Measurements from ENCODE around the gene RTN4. TPM values are rescaled to one million over a fixed set of nuclear protein-coding genes. Genes with fewer than 3 reads are reported as not detected.
A peak's percentile ranks its signal among the peaks of the same experiment; 100 is the strongest.

The RTN4 gene
- polyA plus RNA-seq, 1 donor (not counting 4 experiments of a cell fraction or from before 2014, with no cell fraction given): 406 TPM

DNA sequence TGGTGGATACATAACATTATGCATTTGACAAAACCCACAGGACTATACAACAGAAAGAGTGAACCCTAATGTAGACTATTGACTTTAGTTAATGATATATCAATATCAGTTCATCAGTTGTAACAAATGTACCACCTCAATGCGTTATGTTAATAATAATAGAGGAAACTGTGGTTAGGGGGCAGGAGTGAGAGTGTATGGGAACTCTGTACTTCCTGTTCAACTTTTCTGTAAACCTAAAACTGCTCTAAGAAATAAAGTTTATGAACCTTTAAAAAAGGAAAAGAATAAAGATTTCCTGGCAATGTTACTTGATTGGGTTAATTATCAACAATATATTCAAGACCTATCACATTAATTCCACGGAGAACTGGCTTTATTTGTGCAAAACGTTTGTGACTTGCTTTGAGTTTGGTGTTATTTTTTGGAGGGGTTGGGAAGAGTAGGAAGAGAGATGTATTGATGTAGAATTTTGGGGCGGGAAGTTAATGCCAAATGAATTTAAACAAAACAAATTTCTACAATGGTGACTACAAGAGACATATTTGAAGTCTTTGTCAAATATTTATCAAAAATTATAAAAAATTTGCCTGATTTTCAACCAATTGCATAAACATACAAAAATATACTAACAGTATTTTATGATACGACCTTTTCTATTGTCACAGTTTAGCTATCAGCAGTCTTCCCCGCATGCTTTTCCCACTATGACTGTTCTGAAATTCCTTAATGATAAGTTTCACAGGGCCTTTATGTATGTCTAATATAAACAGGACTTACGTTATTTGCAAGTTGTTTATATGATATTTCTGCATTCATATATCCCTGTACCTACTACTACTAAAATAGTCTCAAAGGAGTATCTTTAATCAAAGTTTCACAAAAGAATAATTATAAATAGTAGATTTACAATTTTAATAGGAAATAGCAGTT, 2.1 kb upstream of the RTN4 start:
- Histone ChIP-seq H2AFZ (ENCODE audit: control insufficient read depth, low read length) (peak overlapping the region; percentile 35), H3K27me3 (ENCODE audit: control insufficient read depth, extremely low read depth, insufficient read depth, low read length) (no peaks in the 10 kb centered on the region), H3K27ac (ENCODE audit: control insufficient read depth, insufficient read depth, low read length) (peak overlapping the region; percentile 88), H3K4me2 (ENCODE audit: control insufficient read depth, extremely low read depth, insufficient read depth, low read depth, low read length) (peak overlapping the region; percentile 82), H4K20me1 (ENCODE audit: control insufficient read depth, extremely low read depth, insufficient read depth, low read length) (peaks cover 12% of the 10 kb centered on the region), H3K4me3 (ENCODE audit: control insufficient read depth in 2 of 3, extremely low read depth in 1 of 3, insufficient read depth in 2 of 3, low read depth in 1 of 3, low read length in 3 of 3) (peak overlapping the region; percentile 32 to 80 (median 73)), H3K9me1 (ENCODE audit: control insufficient read depth, extremely low read depth, insufficient read depth, low read length) (no peaks in the 10 kb centered on the region), H3K9me3 (ENCODE audit: control insufficient read depth, low read depth, low read length) (no peaks in the 10 kb centered on the region), H3K4me1 (ENCODE audit: control insufficient read depth, extremely low read depth, insufficient read depth, low read length) (peaks cover 6% of the 10 kb centered on the region), H3K79me2 (ENCODE audit: control insufficient read depth, insufficient read depth, low read length) (peaks cover 30% of the 10 kb centered on the region), H3K9ac (ENCODE audit: control insufficient read depth, extremely low read depth, insufficient read depth, low read length) (peak overlapping the region; percentile 74), H3K36me3 (ENCODE audit: control insufficient read depth in 2 of 2, extremely low read depth in 1 of 2, insufficient read depth in 2 of 2, low read length in 2 of 2) (no peaks in the 10 kb centered on the region)
- dilution Hi-C loops (cut with MboI; ENCODE audit: extremely low pct_ligation_motif_present, low sequenced_read_pairs): no loop called here
- DNase-seq (ENCODE audit: low read depth, low spot score) (no peak), FAIRE-seq (no peak)
- TF ChIP-seq, protein P1, sequence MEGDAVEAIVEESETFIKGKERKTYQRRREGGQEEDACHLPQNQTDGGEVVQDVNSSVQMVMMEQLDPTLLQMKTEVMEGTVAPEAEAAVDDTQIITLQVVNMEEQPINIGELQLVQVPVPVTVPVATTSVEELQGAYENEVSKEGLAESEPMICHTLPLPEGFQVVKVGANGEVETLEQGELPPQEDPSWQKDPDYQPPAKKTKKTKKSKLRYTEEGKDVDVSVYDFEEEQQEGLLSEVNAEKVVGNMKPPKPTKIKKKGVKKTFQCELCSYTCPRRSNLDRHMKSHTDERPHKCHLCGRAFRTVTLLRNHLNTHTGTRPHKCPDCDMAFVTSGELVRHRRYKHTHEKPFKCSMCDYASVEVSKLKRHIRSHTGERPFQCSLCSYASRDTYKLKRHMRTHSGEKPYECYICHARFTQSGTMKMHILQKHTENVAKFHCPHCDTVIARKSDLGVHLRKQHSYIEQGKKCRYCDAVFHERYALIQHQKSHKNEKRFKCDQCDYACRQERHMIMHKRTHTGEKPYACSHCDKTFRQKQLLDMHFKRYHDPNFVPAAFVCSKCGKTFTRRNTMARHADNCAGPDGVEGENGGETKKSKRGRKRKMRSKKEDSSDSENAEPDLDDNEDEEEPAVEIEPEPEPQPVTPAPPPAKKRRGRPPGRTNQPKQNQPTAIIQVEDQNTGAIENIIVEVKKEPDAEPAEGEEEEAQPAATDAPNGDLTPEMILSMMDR (optimal IDR thresholded peaks at IDR 0.05 in 1 of 3, IDR thresholded peaks at IDR 0.05 in 1 of 3, conservative IDR thresholded peaks at IDR 0.05 in 1 of 3; ENCODE audit: extremely low read depth in 1 of 3, insufficient read depth in 2 of 3, low read length in 3 of 3): no peak
- no peak for TF ChIP-seq EZH2 (IDR thresholded peaks at IDR 0.05; ENCODE audit: low read length)

DNA sequence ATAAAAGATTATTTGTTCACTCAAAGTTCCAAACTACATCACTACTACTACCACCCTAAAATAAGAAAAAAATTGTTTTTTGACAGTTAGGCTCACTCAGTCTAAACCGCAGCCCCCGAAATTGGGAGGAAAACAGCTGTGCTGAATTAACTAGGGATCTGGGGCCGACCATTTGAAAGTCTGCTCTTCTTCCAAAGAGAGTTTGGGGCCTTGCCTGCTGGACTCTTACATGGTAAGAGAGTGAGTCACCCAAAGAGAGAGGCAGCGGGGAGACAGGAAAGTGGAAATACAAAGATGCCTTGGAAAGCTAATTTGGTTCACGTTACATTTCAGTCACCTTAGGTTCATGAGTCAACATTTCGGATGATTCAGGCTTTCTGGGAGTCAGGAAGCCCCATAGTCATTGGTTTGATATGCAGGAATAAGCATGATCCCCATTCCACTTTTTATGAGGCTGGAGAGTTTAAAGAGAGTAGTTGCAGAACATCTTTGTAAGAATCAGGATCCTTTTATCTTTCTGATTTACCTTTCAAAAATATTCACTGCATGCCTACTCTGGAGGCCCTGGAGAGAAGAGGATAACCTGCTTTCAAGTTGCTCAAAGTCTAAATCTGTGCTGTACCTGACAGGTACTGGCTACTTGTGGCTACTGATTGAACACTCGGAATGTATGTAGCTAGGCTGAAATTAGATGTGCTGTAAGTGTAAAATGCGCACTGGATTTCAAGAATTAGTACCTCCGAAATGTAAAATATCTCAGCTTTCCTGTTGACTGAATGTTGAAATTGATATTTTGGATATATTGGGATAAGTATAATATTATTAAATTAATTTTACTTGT, 995 bp upstream of the RTN4 start:
- dilution Hi-C loops (cut with MboI; ENCODE audit: extremely low pct_ligation_motif_present, low sequenced_read_pairs): no loop called here
- no peaks in the 10 kb centered on the region for H3K9me1 ChIP-seq (ENCODE audit: control insufficient read depth, extremely low read depth, insufficient read depth, low read length)
- H3K79me2 ChIP-seq (ENCODE audit: control insufficient read depth, insufficient read depth, low read length): peaks cover 41% of the 10 kb centered on the region
- H3K9me3 ChIP-seq (ENCODE audit: control insufficient read depth, low read depth, low read length): no peaks in the 10 kb centered on the region
- H2AFZ ChIP-seq (ENCODE audit: control insufficient read depth, low read length): peak overlapping the region; percentile 45
- H3K4me2 ChIP-seq (ENCODE audit: control insufficient read depth, extremely low read depth, insufficient read depth, low read depth, low read length): peak overlapping the region; percentile 82
- peak overlapping the region; percentile 73 to 80 (median 76) for H3K4me3 ChIP-seq (ENCODE audit: control insufficient read depth in 2 of 3, extremely low read depth in 1 of 3, insufficient read depth in 2 of 3, low read depth in 1 of 3, low read length in 3 of 3)
- H3K4me1 ChIP-seq (ENCODE audit: control insufficient read depth, extremely low read depth, insufficient read depth, low read length): peaks cover 17% of the 10 kb centered on the region
- peak; percentile 95 for DNase-seq (ENCODE audit: low read depth, low spot score)
- peaks cover 22% of the 10 kb centered on the region for H4K20me1 ChIP-seq (ENCODE audit: control insufficient read depth, extremely low read depth, insufficient read depth, low read length)
- TF ChIP-seq EZH2 (IDR thresholded peaks at IDR 0.05; ENCODE audit: low read length): no peak
- TF ChIP-seq, protein P1 (optimal IDR thresholded peaks at IDR 0.05 in 1 of 3, IDR thresholded peaks at IDR 0.05 in 1 of 3, conservative IDR thresholded peaks at IDR 0.05 in 1 of 3; ENCODE audit: extremely low read depth in 1 of 3, insufficient read depth in 2 of 3, low read length in 3 of 3): no peak
- H3K27ac ChIP-seq (ENCODE audit: control insufficient read depth, insufficient read depth, low read length): peak overlapping the region; percentile 88
- no peaks in the 10 kb centered on the region for H3K36me3 ChIP-seq (ENCODE audit: control insufficient read depth in 2 of 2, extremely low read depth in 1 of 2, insufficient read depth in 2 of 2, low read length in 2 of 2)
- FAIRE-seq: peak; percentile 81
- H3K27me3 ChIP-seq (ENCODE audit: control insufficient read depth, extremely low read depth, insufficient read depth, low read length): no peaks in the 10 kb centered on the region
- H3K9ac ChIP-seq (ENCODE audit: control insufficient read depth, extremely low read depth, insufficient read depth, low read length): peak overlapping the region; percentile 97
